Measurements from ENCODE around the gene AP1G2. TPM values are rescaled to one million over a fixed set of nuclear protein-coding genes. Genes with fewer than 3 reads are reported as not detected.

The AP1G2 gene
- total RNA-seq, 2 donors from 2014 or later, result 6.6 to 18.8 TPM

DNA sequence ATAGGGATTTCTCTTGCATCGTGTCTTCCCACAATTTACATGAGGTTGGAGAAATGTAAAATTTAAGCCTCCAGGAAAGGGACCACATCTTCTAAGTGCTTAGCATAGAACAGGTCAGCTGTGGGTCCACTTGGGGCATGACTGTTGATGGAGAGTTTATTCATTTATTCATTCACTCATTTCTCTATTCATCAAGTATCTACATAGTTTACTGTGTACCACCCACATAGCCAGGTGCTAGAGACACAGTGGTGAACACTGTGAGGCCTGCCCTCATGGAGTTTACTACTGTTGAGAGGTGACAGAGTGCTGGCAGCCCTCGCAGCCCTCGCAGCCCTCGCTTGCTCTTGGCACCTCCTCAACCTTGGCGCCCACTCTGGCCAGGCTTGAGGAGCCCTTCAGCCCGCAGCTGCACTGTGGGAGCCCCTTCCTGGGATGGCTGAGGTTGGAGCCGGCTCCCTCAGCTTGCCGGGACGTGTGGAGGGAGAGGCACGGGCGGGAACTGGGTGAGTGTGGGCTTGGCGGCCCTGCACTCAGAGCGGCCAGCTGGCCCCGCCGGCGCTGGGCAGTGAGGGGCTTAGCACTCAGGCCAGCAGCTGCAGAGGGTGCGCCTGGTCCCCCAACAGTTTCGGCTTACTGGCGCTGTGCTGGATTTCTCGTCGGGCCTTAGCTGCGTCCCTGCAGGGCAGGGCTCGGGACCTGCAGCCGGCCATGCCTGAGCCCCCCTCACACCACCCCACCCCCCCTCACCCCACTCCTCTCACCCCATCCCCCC, 12.7 kb upstream of the AP1G2 start:
- Histone ChIP-seq H3K4me3 (no peak overlapping the region), H3K27me3 (peaks cover 15 to 34% of the 10 kb centered on the region in 2 donors)
- DNase-seq (ENCODE audit: low spot score), result no peak

GRCh38 chr14:23579739-23580138, 12.1 kb upstream of the AP1G2 start:
- TF ChIP-seq, protein P1, sequence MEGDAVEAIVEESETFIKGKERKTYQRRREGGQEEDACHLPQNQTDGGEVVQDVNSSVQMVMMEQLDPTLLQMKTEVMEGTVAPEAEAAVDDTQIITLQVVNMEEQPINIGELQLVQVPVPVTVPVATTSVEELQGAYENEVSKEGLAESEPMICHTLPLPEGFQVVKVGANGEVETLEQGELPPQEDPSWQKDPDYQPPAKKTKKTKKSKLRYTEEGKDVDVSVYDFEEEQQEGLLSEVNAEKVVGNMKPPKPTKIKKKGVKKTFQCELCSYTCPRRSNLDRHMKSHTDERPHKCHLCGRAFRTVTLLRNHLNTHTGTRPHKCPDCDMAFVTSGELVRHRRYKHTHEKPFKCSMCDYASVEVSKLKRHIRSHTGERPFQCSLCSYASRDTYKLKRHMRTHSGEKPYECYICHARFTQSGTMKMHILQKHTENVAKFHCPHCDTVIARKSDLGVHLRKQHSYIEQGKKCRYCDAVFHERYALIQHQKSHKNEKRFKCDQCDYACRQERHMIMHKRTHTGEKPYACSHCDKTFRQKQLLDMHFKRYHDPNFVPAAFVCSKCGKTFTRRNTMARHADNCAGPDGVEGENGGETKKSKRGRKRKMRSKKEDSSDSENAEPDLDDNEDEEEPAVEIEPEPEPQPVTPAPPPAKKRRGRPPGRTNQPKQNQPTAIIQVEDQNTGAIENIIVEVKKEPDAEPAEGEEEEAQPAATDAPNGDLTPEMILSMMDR (IDR thresholded peaks at IDR 0.05), result no peak
- DNase-seq (ENCODE audit: low spot score), result no peak
- no peaks in the 10 kb centered on the region for H3K9me3 ChIP-seq
- H3K27me3 ChIP-seq, result peaks cover 15 to 38% of the 10 kb centered on the region in 2 donors
- H3K4me3 ChIP-seq, result no peak overlapping the region
- H3K36me3 ChIP-seq, result no peaks in the 10 kb centered on the region
- peaks cover 0 to 24% of the 10 kb centered on the region in 2 donors for H3K4me1 ChIP-seq
- H3K27ac ChIP-seq, result no peak overlapping the region

More for the DNA sequence above, 12.7 kb upstream of the AP1G2 start:
- Histone ChIP-seq H3K36me3 (no peaks in the 10 kb centered on the region), H3K27ac (no peak overlapping the region), H3K9me3 (no peaks in the 10 kb centered on the region), H3K4me1 (peaks cover 0 to 24% of the 10 kb centered on the region in 2 donors)
- TF ChIP-seq, protein P1 (IDR thresholded peaks at IDR 0.05), result no peak

DNA sequence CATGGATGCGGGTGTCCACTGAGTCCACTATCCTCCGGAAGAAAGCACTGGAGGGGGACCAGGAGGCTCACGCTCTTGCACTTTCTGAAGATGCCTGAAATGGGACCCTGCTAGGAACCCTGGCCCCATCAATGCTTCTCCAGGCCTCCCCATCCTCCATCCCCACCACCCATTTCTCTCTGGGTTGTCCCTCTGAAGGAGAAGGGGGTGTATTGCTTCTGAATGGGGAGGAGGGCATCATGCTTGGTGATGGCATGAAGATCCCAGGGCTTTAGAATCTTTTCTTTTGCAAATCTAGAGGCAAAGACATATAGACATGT, 11.7 kb upstream of the AP1G2 start:
- Histone ChIP-seq H3K27me3 (peaks cover 15 to 38% of the 10 kb centered on the region in 2 donors), H3K36me3 (no peaks in the 10 kb centered on the region), H3K4me1 (peaks cover 0 to 24% of the 10 kb centered on the region in 2 donors), H3K4me3 (no peak overlapping the region), H3K27ac (no peak overlapping the region), H3K9me3 (no peaks in the 10 kb centered on the region)
- DNase-seq (ENCODE audit: low spot score), result no peak
- TF ChIP-seq, protein P1 (IDR thresholded peaks at IDR 0.05), result no peak

DNA sequence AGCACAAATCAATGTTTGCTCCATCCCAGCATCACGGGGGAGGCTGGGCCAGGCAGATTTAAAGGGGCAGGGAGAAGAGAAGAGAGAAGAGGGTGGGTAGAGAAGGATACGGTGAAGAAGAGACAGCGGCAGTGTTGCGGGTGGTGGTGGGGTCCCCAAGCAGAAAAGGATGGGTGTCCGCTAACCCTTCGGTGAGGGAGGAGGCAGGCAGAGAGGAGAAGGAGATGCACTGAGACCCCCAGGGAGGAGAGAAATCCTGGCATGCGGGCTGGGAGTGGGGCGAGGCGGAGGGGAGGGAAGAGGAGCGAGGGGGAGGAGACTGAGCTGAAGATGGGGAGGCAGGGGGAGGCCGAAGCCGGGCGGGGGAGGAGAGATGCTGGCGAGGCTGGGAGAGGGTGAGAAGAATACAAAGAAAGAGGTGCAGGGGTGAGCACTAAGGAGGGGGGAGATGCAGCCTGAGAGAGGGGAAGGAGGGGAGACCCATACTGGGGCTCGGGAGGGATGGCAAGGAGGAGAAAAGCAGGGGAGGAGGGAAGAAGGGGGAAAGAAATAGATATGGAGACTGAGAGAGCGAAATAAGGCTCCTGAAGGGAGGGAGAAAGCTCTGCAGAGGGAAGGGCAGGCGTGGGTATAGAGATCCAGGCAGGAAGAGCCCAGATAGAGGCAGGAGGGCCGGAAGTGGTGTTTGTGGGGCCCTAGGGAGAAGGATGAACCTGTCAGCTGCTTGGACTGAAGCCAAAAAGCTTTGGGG, 11.1 kb upstream of the AP1G2 start, which contains the start of gene JPH4:
Gene JPH4 (minus strand): TSS at position 231 of the 751 bp plus-strand sequence. CDS start 1,337 bp downstream, outside the sequence.
- Histone ChIP-seq H3K4me3 (peak within 1 kb of the TSS in 1 of 2 donors; percentile 2), H3K27ac (no peak within 1 kb of the TSS), H3K4me1 (peaks cover 0 to 24% of the 10 kb centered on the region in 2 donors), H3K27me3 (peaks cover 15 to 38% of the 10 kb centered on the region in 2 donors), H3K9me3 (no peaks in the 10 kb centered on the region), H3K36me3 (no peaks in the 10 kb centered on the region)
- peak; percentile 54 for DNase-seq (ENCODE audit: low spot score)
- TF ChIP-seq, protein P1 (IDR thresholded peaks at IDR 0.05), result no peak

DNA sequence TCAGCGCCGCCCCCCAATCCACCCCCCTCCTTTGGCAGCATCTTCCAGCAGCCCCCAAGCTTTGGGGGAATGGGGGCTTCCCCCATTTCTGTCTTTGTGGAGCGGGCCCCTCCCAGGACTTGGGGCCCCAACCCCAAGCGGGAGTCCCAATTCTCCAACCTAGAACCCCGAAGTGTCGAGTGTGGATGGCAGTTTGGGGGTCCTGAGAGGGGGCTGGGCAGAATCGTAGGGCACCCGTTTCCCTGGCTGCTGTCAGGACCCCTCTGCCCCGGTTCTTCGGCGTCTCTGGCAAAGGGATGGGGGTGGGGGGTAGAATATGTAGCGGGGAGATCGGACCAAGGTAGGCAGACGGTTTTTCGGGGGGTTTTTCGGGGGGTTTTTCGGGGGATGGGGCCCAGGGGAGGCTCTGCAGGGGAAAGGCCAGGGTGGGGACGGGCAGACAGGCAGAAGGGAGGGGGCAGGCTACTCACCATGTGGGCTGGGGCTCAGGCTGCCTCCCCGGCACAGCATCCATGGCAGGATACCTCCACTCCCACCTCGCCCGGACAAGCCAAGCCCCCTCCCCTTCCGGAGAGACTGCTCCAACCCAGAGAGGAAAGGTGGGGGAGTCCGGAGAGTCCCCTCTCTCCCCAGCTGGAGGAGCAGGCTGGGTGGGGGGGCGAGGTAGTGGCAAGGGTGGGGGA, 10.3 kb upstream of the AP1G2 start:
- TF ChIP-seq, protein P1 (IDR thresholded peaks at IDR 0.05), result no peak
- DNase-seq (ENCODE audit: low spot score), result peak; percentile 28
- Histone ChIP-seq H3K36me3 (no peaks in the 10 kb centered on the region), H3K27ac (no peak overlapping the region), H3K4me1 (peaks cover 0 to 24% of the 10 kb centered on the region in 2 donors), H3K27me3 (peaks cover 15 to 38% of the 10 kb centered on the region in 2 donors), H3K4me3 (no peak overlapping the region), H3K9me3 (no peaks in the 10 kb centered on the region)
